Loucy (cell line): ENCODE results near the gene IQGAP3.

ENCODE experiments used
- EZH2phosphoT487 ChIP-seq: fragments of 200-600 bp; IDR thresholded peaks from 2 replicates; pipeline ENCODE4 v1.6.1; 2018; ENCODE audit warnings: antibody characterized with exemption, mild to moderate bottlenecking, moderate library complexity, borderline replicate concordance
- TF ChIP-seq, protein P1 (sequence below): fragments of 200-600 bp; sonication (generic); conservative IDR thresholded peaks from 2 replicates; pipeline ENCODE4 v1.5.1; 2014; ENCODE audit warnings: mild to moderate bottlenecking, antibody characterized with exemption, low read length

DNA sequence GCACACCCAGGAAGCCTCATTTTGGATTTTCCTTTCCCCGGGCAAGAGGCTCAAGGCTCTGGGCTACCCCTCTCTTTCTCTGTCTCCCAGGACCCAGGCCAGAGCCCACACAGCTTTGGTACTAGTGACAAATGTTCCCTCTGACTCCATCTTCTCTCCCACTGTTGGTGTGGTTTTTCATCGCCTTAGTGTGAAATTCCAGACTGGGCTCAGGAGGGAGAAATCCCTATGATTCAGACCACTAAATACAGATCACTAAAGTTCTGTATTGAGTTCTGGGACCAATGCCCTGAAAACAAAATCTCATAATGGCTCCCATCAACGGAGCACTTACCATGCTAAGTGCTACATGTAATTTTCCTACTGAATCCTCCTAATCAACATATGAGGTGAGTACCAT is 26.1 kb downstream of the IQGAP3 start:
- TF ChIP-seq, protein P1, sequence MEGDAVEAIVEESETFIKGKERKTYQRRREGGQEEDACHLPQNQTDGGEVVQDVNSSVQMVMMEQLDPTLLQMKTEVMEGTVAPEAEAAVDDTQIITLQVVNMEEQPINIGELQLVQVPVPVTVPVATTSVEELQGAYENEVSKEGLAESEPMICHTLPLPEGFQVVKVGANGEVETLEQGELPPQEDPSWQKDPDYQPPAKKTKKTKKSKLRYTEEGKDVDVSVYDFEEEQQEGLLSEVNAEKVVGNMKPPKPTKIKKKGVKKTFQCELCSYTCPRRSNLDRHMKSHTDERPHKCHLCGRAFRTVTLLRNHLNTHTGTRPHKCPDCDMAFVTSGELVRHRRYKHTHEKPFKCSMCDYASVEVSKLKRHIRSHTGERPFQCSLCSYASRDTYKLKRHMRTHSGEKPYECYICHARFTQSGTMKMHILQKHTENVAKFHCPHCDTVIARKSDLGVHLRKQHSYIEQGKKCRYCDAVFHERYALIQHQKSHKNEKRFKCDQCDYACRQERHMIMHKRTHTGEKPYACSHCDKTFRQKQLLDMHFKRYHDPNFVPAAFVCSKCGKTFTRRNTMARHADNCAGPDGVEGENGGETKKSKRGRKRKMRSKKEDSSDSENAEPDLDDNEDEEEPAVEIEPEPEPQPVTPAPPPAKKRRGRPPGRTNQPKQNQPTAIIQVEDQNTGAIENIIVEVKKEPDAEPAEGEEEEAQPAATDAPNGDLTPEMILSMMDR: no peak
- no peak for TF ChIP-seq EZH2phosphoT487
